Left renal pelvis (tissue), 4 donors: ENCODE results near the gene AR. TPM values are rescaled to one million over a fixed set of nuclear protein-coding genes. Genes with fewer than 3 reads are reported as not detected.

Experiments used
- DNase-seq, 4 donors: peaks; one replicate each; pipeline ENCODE4 v3.0.0-alpha.2; 2013; ENCODE audit warnings: low read depth in 4 of 4, low spot score in 3 of 4
- polyA plus RNA-seq, 4 donors: library from polyadenylated mRNA; unstranded; fragments of 120-200 nt; gene quantifications; one replicate each; pipeline ENCODE4 v1.2.1, GENCODE V29; 2013; ENCODE audit not compliant: insufficient read length in 4 of 4

Gene AR
- polyA plus RNA-seq, 4 donors = 3.3 to 4.3 (median 3.7) TPM

GRCh38 chrX:67563469-67564448 is 19.9 kb downstream of the AR start:
- DNase-seq = no peak

GRCh38 chrX:67564475-67564874 is 20.7 kb downstream of the AR start:
- DNase-seq = no peak

GRCh38 chrX:67568769-67569168 is 24.9 kb downstream of the AR start:
- no peak for DNase-seq

GRCh38 chrX:67570839-67571238 is 27.0 kb downstream of the AR start:
- DNase-seq = no peak

GRCh38 chrX:67574696-67575095 is 30.9 kb downstream of the AR start:
- DNase-seq = no peak

GRCh38 chrX:67582436-67582835 is 38.6 kb downstream of the AR start:
- no peak for DNase-seq

GRCh38 chrX:67583171-67583570 is 39.4 kb downstream of the AR start:
- no peak for DNase-seq

DNA sequence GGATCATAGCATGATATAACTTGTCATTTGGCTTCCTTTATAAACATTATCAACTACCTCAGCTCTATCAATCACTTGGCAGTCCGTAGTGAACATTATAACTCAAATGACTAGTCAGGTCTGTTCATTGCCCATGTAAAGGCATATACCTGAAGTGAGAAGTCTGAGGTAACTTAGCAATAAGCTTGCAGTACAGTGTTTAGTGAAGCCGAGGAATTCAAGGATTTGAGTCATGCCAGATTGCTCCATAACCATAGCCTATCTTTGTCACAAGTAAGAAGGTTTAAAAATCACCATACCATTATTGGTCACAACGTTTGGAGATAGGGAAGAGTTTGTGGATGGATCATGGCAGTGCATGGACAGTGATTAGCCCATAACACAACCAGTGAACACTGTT is 41.6 kb downstream of the AR start:
- no peak for DNase-seq

GRCh38 chrX:67587946-67588624 is 44.3 kb downstream of the AR start:
- no peak for DNase-seq

GRCh38 chrX:67596839-67597790 is 53.3 kb downstream of the AR start:
- DNase-seq = no peak

DNA sequence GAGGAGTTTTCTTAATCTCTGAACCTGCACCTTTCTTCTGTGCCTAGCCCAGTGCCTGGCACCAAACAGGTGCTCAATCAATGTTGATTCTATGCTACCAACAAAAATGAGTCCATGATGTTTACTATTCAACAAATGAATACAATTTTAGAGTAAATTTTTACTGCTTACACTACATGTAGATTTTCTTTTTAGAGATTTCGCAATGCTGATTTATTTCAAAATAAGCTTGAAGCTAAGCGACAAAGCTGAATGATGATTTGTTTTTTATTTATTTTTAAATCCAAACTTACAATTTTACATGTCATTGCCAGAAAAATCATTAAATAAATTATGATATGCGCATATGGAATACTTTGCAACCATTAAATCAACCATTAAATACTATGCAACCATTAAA is 55.7 kb downstream of the AR start:
- no peak for DNase-seq

DNA sequence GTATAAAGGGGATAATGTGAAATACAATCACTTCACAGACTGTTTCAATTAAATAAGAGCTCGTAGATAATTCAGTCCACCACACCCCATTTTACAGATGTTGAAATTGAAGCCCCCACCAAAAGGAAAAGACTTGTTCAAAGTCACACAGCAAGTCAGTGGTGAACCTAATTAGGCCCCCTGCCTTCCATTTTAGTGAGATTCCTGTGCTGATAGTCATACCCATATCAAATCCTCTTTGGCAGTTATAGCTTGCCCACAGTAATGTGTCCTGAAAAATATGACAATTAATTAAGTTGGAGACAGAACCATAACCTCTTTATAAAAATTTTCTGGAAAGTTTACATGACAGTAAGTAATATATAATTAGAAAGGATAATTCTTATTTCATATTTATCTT is 58.0 kb downstream of the AR start:
- DNase-seq = no peak

GRCh38 chrX:67604979-67605703 is 61.3 kb downstream of the AR start:
- DNase-seq = no peak

DNA sequence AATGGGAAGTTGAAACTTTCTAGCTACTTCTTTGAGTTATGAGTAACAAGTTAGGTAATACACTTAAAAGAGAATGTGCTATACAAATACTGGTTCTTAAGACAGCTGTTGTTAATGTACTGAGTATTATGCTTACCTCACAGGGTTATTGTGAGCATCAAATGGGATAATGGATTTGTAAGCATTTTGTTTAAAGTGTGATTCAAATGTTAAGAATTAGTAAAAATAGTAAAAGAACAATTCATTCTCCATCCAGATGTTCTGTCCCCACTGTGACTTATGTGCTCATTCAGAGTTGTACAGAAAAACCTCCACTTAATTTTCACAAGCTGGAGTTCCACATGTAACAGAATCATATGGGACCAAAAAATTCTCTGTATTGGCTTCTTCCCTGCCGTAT is 63.6 kb downstream of the AR start:
- DNase-seq = no peak

- DNase-seq = no peak
Observed at GRCh38 chrX:67610282-67610681, 66.5 kb downstream of the AR start.

DNA sequence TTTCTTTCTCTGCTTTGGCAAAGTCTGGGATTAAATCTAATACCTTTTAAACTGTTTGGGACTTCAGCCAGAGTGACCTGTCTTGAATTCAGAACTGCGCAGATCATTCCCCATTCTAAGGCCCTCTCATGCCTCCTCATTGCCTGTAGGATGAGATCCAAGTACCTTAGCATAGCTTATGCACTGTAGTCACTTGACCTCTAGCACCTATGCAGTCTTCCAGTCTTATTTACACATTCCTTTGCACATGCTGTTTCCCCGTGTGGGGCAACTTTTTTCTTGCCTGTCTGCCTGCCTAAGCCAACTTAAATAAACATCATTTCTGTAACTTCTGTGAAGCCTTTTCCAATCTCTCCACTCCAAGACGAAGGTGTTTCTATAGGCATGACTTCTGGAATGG is 68.4 kb downstream of the AR start:
- no peak for DNase-seq

DNA sequence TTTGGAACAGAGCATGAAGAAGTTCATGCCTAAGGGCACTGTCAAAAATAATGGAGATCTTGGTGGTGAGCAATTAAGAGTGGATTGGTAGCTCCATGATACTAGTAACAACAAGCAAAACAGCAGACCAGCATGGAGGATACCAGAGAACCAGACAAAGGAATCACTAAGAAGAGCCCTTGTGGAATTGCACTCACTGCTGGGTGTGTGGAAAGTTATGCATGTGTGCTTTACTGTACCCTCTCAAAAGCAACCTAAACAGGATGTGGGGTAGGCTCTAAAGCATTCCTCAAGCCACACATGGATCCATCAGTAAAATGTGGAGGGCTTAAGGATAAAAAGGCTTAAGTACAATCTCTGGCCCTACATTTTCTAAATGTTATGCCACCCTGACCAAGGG is 69.5 kb downstream of the AR start:
- DNase-seq = no peak

GRCh38 chrX:67613996-67614395 is 70.2 kb downstream of the AR start:
- DNase-seq = no peak

DNA sequence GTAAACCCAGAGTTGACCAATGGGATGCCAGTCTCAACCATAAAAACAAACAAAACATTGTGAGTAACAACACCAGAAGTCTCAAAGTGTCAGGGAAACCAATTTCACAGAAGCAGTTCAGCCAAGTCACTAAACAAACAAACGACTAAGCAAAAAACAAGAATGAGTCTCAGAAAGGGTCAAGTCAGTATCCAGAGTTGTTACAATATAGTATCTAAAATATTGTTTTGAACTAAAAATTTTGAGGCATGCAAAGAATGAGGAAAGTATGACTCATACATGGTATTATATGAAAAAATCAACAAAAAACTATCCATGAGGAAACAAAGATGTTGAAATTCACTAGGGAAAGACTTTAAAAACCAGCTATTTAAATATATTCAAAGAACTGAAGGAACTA is 70.6 kb downstream of the AR start:
- DNase-seq = no peak

GRCh38 chrX:67619253-67619652 is 75.4 kb downstream of the AR start:
- DNase-seq = no peak
